ENCODE results near the gene SYT1.

DNA sequence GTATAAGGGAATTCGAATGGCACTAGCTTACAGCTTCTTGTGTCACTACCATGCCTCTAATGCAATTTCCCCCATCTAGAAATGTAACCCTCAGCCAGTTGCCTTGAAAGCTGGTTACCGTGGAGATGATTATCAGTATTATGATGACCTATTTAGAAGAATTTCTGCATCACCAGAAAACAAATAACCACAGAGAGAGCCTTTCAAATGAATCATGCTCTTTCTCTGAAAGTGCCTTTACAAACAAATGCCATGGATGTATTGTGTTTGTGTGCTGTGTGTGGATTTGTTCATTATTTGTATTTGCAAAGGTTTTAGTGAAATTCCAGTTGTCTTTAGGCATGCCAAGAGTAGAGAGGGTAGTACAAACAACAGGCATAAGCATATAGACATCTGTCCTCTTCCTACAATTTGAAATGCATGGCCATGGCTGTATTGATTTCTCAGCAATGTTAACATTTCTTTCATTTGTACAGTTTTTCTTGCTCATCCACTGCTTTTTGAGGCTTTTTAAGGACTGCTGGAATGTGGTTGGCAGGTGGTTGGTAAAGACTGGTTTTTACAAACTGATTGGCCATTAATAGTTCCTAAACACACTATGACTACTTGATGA is 559.6 kb downstream of the SYT1 start:
- TF ChIP-seq GATA2 (IDR thresholded peaks at IDR 0.05; ENCODE audit: low read depth, low read length), result peak; percentile 67; the same call in 1 of the 2 replicates
- TF ChIP-seq GATA3 (IDR thresholded peaks at IDR 0.05; ENCODE audit: low read depth, low read length), result no peak
